SU-DHL-6 (cell line): ENCODE measurements around the gene MTMR4.

Source experiments
- H2AFZ ChIP-seq: fragments of 200-600 bp; sonication (generic); 2 replicates; pipeline ENCODE4 v1.6.1; 2014; ENCODE audit warnings: low read depth, mild to moderate bottlenecking, moderate library complexity, mixed read lengths, antibody characterized with exemption, low read length; ENCODE audit not compliant: severe bottlenecking
- H3F3A ChIP-seq: fragments of 200-600 bp; shearing (Covaris generic); 2 replicates; pipeline ENCODE4 v1.6.0; 2016; ENCODE audit warnings: antibody characterized with exemption, mild to moderate bottlenecking; ENCODE audit not compliant: insufficient read depth
- H3K27ac ChIP-seq: fragments of 200-600 bp; sonication (generic); 2 replicates; pipeline ENCODE4 v1.5.1; 2016; ENCODE audit warnings: low read depth, mild to moderate bottlenecking, low read length, moderate library complexity, mixed read lengths
- H3K27me3 ChIP-seq: fragments of 200-600 bp; sonication (generic), shearing (Covaris generic); 2 replicates; pipeline ENCODE4 v1.6.0; 2014; ENCODE audit warnings: mild to moderate bottlenecking, low read length
- H3K36me3 ChIP-seq: fragments of 200-600 bp; sonication (generic); 2 replicates; pipeline ENCODE4 v1.6.1; 2014; ENCODE audit warnings: mild to moderate bottlenecking, low read length, mixed read lengths
- H3K4me2 ChIP-seq: fragments of 300-600, 200-600 bp; shearing (Covaris generic), sonication (generic); 2 replicates; pipeline ENCODE4 v1.6.0; 2014; ENCODE audit warnings: low read length, low read depth, mild to moderate bottlenecking; ENCODE audit not compliant: poor library complexity, severe bottlenecking
- H3K4me3 ChIP-seq: fragments of 200-600 bp; sonication (generic); 2 replicates; pipeline ENCODE4 v1.5.1; 2014; ENCODE audit warnings: antibody characterized with exemption, low read length, mild to moderate bottlenecking, mixed read lengths; ENCODE audit not compliant: insufficient read depth, poor library complexity, severe bottlenecking
- H3K79me2 ChIP-seq: fragments of 200-600 bp; sonication (generic); 2 replicates; pipeline ENCODE4 v1.6.1; 2014; ENCODE audit warnings: mild to moderate bottlenecking, low read length, moderate library complexity; ENCODE audit not compliant: insufficient read depth
- H3K9ac ChIP-seq: fragments of 200-600 bp; sonication (generic); 2 replicates; pipeline ENCODE4 v1.7.0; 2014; ENCODE audit warnings: mild to moderate bottlenecking, low read length
- H3K9me2 ChIP-seq: fragments of 200-600 bp; sonication (generic); replicated peaks from 2 replicates; pipeline ENCODE4 v1.6.1; 2014; ENCODE audit warnings: low read length; ENCODE audit not compliant: insufficient read depth
- H3K9me3 ChIP-seq: fragments of 200-600 bp; sonication (generic); 2 replicates; pipeline ENCODE4 v1.6.1; 2014; ENCODE audit warnings: low read length, mixed read lengths; ENCODE audit not compliant: insufficient read depth
- H4K20me1 ChIP-seq: fragments of 200-600 bp; sonication (generic); 2 replicates; pipeline ENCODE4 v1.6.1; 2014; ENCODE audit warnings: low read depth, mild to moderate bottlenecking, antibody characterized with exemption, low read length, moderate library complexity, mixed read lengths
- EZH2phosphoT487 ChIP-seq: fragments of 200-600 bp; sonication (generic), shearing (Covaris generic); conservative IDR thresholded peaks from 2 replicates; pipeline ENCODE4 v1.6.1; 2018; ENCODE audit warnings: mild to moderate bottlenecking, antibody characterized with exemption, low read length, moderate library complexity, mixed read lengths
- TF ChIP-seq, protein P1 (sequence below): fragments of 200-600 bp; sonication (generic); IDR thresholded peaks from one replicate; pipeline ENCODE4 v1.5.1; 2017; ENCODE audit warnings: antibody characterized with exemption, mild to moderate bottlenecking, low read length, moderate library complexity; ENCODE audit not compliant: insufficient read depth, poor library complexity, severe bottlenecking

The MTMR4 gene

DNA sequence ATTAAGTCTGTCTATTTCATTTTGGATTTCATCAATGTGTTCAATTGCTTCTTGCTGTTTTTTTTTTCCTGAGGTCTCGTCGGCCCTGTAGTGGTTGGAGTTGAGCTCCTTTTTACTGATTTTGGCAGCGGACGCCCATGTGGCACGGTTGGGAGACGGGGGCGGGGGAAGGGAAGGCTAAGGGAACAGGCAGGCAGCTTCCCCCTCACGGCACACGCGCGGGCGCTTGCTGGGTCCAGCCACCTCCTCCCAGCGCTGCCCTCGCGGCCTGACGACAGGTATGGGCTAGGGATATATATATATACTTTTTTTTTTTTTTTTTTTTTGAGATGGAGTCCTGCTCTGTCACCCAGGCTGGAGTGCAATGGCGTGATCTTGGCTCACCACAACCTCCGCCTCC lies 37.6 kb downstream of the MTMR4 start:
- no peaks in the 10 kb centered on the region for H4K20me1 ChIP-seq
- no peaks in the 10 kb centered on the region for H3K27me3 ChIP-seq
- no peaks in the 10 kb centered on the region for H3K79me2 ChIP-seq
- no peak overlapping the region for H2AFZ ChIP-seq
- H3K4me3 ChIP-seq = no peak overlapping the region
- no peaks in the 10 kb centered on the region for H3K9me2 ChIP-seq
- H3F3A ChIP-seq = no peaks in the 10 kb centered on the region
- no peak overlapping the region for H3K4me2 ChIP-seq
- no peaks in the 10 kb centered on the region for H3K9me3 ChIP-seq
- no peaks in the 10 kb centered on the region for H3K36me3 ChIP-seq
- TF ChIP-seq, protein P1, sequence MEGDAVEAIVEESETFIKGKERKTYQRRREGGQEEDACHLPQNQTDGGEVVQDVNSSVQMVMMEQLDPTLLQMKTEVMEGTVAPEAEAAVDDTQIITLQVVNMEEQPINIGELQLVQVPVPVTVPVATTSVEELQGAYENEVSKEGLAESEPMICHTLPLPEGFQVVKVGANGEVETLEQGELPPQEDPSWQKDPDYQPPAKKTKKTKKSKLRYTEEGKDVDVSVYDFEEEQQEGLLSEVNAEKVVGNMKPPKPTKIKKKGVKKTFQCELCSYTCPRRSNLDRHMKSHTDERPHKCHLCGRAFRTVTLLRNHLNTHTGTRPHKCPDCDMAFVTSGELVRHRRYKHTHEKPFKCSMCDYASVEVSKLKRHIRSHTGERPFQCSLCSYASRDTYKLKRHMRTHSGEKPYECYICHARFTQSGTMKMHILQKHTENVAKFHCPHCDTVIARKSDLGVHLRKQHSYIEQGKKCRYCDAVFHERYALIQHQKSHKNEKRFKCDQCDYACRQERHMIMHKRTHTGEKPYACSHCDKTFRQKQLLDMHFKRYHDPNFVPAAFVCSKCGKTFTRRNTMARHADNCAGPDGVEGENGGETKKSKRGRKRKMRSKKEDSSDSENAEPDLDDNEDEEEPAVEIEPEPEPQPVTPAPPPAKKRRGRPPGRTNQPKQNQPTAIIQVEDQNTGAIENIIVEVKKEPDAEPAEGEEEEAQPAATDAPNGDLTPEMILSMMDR = no peak
- no peak for TF ChIP-seq EZH2phosphoT487
- no peak overlapping the region for H3K27ac ChIP-seq
- H3K9ac ChIP-seq = no peak overlapping the region

DNA sequence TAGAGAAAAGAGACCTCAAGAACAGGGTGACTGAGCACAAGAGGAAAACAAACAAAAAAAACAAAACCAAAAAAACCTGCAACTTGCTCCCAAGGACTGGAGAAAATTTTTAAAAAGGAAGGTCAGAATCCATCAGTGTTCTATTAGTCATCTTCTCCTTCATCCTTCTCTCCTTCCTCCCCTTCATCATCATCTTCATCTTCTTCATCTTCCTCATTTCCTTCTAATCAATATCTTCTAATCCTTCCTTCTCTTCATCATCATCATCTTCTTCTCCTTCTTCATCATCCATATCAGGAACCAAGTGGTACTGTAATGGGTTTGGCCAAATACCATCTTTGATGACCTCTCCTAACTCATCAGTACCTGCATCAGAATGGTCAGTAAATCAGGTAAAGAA lies 38.5 kb downstream of the MTMR4 start:
- H3K9me2 ChIP-seq = no peaks in the 10 kb centered on the region
- no peak overlapping the region for H3K4me2 ChIP-seq
- no peaks in the 10 kb centered on the region for H3K79me2 ChIP-seq
- no peaks in the 10 kb centered on the region for H3K9me3 ChIP-seq
- H4K20me1 ChIP-seq = no peaks in the 10 kb centered on the region
- no peak for TF ChIP-seq EZH2phosphoT487
- TF ChIP-seq, protein P1 = no peak
- no peaks in the 10 kb centered on the region for H3K36me3 ChIP-seq
- no peak overlapping the region for H3K27ac ChIP-seq
- H3F3A ChIP-seq = no peaks in the 10 kb centered on the region; the same call in 1 of the 2 replicates
- no peak overlapping the region for H3K4me3 ChIP-seq
- H3K9ac ChIP-seq = no peak overlapping the region
- H3K27me3 ChIP-seq = no peaks in the 10 kb centered on the region
- H2AFZ ChIP-seq = no peak overlapping the region

DNA sequence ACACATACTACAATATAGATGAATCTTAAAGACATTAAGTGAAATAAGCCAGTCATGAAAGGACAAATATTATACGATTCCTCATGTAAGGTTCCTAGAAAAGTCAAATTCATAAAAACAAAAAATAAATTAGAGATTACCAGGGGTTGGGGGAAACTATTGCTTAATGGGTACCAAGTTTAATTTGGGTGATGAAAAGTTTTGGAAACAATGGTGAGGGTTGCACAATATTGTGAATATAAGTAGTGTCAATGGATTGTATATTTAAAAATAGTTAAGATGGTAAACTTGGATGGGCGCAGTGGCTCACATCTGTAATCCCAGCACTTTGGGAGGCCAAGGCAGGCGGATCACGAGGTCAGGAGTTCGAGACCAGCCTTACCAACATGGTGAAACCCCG lies 44.1 kb downstream of the MTMR4 start:
- no peaks in the 10 kb centered on the region; the same call in 1 of the 2 replicates for H3F3A ChIP-seq
- no peaks in the 10 kb centered on the region for H3K36me3 ChIP-seq
- no peaks in the 10 kb centered on the region for H3K9me2 ChIP-seq
- no peak overlapping the region for H3K9ac ChIP-seq
- H3K4me2 ChIP-seq = no peak overlapping the region
- no peaks in the 10 kb centered on the region for H3K27me3 ChIP-seq
- no peak overlapping the region for H3K27ac ChIP-seq
- H4K20me1 ChIP-seq = no peaks in the 10 kb centered on the region
- no peaks in the 10 kb centered on the region for H3K9me3 ChIP-seq
- no peak overlapping the region for H2AFZ ChIP-seq
- H3K79me2 ChIP-seq = no peaks in the 10 kb centered on the region
- no peak overlapping the region for H3K4me3 ChIP-seq
- no peak for TF ChIP-seq EZH2phosphoT487
- TF ChIP-seq, protein P1 = no peak
